Upper lobe of left lung (tissue), 6 donors: ENCODE data around the gene SRP14. TPM values are rescaled to one million over a fixed set of nuclear protein-coding genes. Genes with fewer than 3 reads are reported as not detected.

ENCODE experiments used
- ATAC-seq, 2 donors: fragments of 200-7000 bp; cut with Tn5 transposase; one replicate each; pipeline ENCODE4 v1.9.1; 2022; ENCODE audit warnings: mild to moderate bottlenecking in 2 of 2, moderate library complexity in 2 of 2; ENCODE audit not compliant: low FRiP score in 2 of 2
- DNase-seq, 2 donors: peaks; one replicate each; pipeline ENCODE4 v3.0.0-alpha.2; 2019 to 2020
- H3K27ac ChIP-seq, 4 donors: fragments of 200-600 bp; sonication (generic); one replicate each; pipeline ENCODE4 v1.5.1; 2016 to 2019
- H3K27me3 ChIP-seq, 4 donors: fragments of 200-600 bp; sonication (generic); one replicate each; pipeline ENCODE4 v1.5.1; 2017 to 2019
- H3K36me3 ChIP-seq, 4 donors: fragments of 200-600 bp; sonication (generic); one replicate each; pipeline ENCODE4 v1.5.1; 2016 to 2019
- H3K4me1 ChIP-seq, 4 donors: fragments of 200-600 bp; sonication (generic); one replicate each; pipeline ENCODE4 v1.5.1; 2018 to 2019
- H3K4me3 ChIP-seq, 4 donors: fragments of 200-600 bp; sonication (generic); one replicate each; pipeline ENCODE4 v1.5.1; 2017 to 2019; ENCODE audit warnings: mild to moderate bottlenecking in 2 of 4, moderate library complexity in 1 of 4
- H3K9me3 ChIP-seq, 4 donors: fragments of 200-600 bp; sonication (generic); one replicate each; pipeline ENCODE4 v1.5.1; 2018 to 2019
- EP300 ChIP-seq, 4 donors: sonication (generic); formaldehyde crosslinking; IDR thresholded peaks; one replicate each; pipeline ENCODE4 v1.5.1; 2017; ENCODE audit warnings: antibody characterized with exemption in 4 of 4, control low read depth in 2 of 4
- POLR2A ChIP-seq, 4 donors: fragments of 450-650 bp; IDR thresholded peaks; one replicate each; pipeline ENCODE4 v1.5.1; 2016 to 2017; ENCODE audit warnings: antibody characterized with exemption in 4 of 4, mild to moderate bottlenecking in 2 of 4
- POLR2AphosphoS5 ChIP-seq, 2 donors: sonication (generic); formaldehyde crosslinking; IDR thresholded peaks; one replicate each; pipeline ENCODE4 v1.5.1; 2017; ENCODE audit warnings: antibody characterized with exemption in 2 of 2
- WGBS, 2 donors: methylation state at CpG; one replicate each; pipeline ENCODE4 v1.1.5; 2017 to 2018; 5-methylcytosine and 5-hydroxymethylcytosine counted together
- total RNA-seq, 6 donors: library from RNA; depleted of rRNA in 4 of 6; stranded (reverse); fragments of >200 nt in 4 of 6; gene quantifications; one replicate each; pipeline versions ENCODE4 v1.1.0 to v1.2.1, GENCODE V29; 2016 to 2021
- TF ChIP-seq, protein P1 (sequence below), 6 experiments: fragments of 450-650 bp in 4 of 6; fragments of 200-600 bp in 2 of 6; sonication (generic) in 2 of 6; IDR thresholded peaks; one replicate each; pipeline ENCODE4 v1.5.1; 2016 to 2019; ENCODE audit warnings: antibody characterized with exemption in 6 of 6
- donor health status: DM: no; HTN: no; CAD: no; lungs with moderate emphysema.
- donor health status: DM: no; HTN: yes; CAD: no; lungs with severe emphysema.

The SRP14 gene
- total RNA-seq, 6 donors from 2014 or later, result 55.5 to 342 (median 191) TPM

DNA sequence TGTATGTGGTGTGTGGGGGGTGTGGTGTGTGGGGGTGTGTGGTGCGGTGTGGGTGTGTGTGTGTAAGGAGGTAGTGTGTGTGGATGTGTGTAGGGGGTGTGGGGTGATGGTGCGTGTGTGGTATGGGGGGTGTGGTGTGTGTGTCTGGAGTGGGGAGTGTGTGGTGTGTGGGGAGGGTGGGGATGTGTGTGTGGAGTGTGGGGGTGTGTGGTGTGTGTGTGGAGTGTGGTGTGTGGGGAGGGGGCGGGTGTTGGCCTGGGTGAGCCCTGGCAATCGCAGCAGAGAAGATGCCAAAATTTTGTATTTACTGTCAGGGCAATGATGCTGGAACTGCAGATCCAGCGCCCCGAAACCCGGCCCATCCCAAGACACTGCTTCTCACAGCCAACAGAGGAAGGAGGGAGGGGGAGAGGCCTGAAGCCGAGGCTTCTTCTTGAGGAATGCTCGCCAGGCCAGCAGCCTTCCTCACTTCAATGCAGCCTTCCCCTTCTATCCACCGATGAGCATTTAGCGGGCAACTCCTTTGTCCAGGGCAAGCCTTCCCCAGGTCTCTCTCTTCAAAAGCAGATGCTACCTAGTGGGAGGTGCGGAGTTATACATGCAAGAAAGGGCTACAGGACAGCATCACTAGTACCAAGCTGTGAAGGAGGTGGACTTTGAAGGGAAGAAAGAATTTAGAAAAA is 11.9 kb upstream of the SRP14 start:
- H3K4me3 ChIP-seq, result no peak overlapping the region
- H3K27me3 ChIP-seq, result no peaks in the 10 kb centered on the region
- H3K27ac ChIP-seq, result no peak overlapping the region
- 73 to 77% methylated on average over 12 of the region's 12 CpGs for WGBS, 2 donors
- ATAC-seq (no peak), DNase-seq (no peak)
- H3K4me1 ChIP-seq, result peaks cover 41 to 68% (median 57%) of the 10 kb centered on the region in 4 donors
- no peaks in the 10 kb centered on the region for H3K36me3 ChIP-seq
- TF ChIP-seq POLR2A (IDR thresholded peaks at IDR 0.05), result no peak
- TF ChIP-seq POLR2AphosphoS5 (IDR thresholded peaks at IDR 0.05), result no peak
- TF ChIP-seq, protein P1, sequence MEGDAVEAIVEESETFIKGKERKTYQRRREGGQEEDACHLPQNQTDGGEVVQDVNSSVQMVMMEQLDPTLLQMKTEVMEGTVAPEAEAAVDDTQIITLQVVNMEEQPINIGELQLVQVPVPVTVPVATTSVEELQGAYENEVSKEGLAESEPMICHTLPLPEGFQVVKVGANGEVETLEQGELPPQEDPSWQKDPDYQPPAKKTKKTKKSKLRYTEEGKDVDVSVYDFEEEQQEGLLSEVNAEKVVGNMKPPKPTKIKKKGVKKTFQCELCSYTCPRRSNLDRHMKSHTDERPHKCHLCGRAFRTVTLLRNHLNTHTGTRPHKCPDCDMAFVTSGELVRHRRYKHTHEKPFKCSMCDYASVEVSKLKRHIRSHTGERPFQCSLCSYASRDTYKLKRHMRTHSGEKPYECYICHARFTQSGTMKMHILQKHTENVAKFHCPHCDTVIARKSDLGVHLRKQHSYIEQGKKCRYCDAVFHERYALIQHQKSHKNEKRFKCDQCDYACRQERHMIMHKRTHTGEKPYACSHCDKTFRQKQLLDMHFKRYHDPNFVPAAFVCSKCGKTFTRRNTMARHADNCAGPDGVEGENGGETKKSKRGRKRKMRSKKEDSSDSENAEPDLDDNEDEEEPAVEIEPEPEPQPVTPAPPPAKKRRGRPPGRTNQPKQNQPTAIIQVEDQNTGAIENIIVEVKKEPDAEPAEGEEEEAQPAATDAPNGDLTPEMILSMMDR (IDR thresholded peaks at IDR 0.05), result no peak
- no peak for TF ChIP-seq EP300 (IDR thresholded peaks at IDR 0.05)
- H3K9me3 ChIP-seq, result no peaks in the 10 kb centered on the region

GRCh38 chr15:40048926-40049475 is 10.0 kb upstream of the SRP14 start:
- no peak for DNase-seq
- Histone ChIP-seq H3K4me1 (peaks cover 45 to 60% (median 55%) of the 10 kb centered on the region in 4 donors), H3K9me3 (no peaks in the 10 kb centered on the region), H3K27ac (peak overlapping the region; percentile 72 to 85 (median 79)), H3K36me3 (no peaks in the 10 kb centered on the region), H3K27me3 (no peaks in the 10 kb centered on the region), H3K4me3 (no peak overlapping the region)
- no peak for ATAC-seq
- no peak for TF ChIP-seq POLR2A (IDR thresholded peaks at IDR 0.05)
- TF ChIP-seq, protein P1 (IDR thresholded peaks at IDR 0.05), result no peak
- TF ChIP-seq EP300 (IDR thresholded peaks at IDR 0.05), result no peak
- no peak for TF ChIP-seq POLR2AphosphoS5 (IDR thresholded peaks at IDR 0.05)
- 97 to 100% methylated on average over 1 to 3 of the region's 3 CpGs for WGBS, 2 donors

DNA sequence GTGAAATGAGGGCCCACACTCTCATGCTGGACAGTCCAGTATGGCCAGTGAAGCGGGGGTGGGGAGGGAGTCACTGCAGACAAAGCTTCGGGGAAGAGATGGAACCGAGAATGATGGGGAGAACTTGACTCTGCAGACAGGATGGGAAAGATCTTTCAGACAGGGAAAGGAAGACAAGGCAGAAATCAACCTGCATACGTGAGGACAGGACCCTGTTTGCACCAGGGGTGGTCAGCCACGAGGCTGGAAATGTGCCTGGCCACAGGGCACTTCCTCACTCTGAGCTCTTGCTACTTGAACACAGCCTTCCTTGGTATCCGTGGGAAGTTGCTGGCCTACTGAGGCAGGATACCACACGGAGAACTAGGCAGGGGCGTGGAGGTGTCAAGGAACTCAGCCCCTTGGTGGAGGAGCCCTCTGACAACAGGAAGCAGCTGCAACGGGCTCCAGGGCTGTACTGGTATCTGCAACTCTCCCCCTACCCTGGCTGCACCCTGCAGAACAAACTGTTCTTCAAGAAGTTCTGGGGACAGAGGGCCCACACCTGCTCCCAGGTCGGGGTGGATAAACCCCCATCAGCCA is 9.3 kb upstream of the SRP14 start:
- TF ChIP-seq POLR2A (IDR thresholded peaks at IDR 0.05) (no peak), EP300 (IDR thresholded peaks at IDR 0.05) (peak in 1 of 4 donors; percentile 13)
- Histone ChIP-seq H3K36me3 (no peaks in the 10 kb centered on the region), H3K4me1 (peaks cover 38 to 53% (median 52%) of the 10 kb centered on the region in 4 donors), H3K27ac (peak overlapping the region; percentile 72 to 85 (median 79)), H3K27me3 (no peaks in the 10 kb centered on the region), H3K4me3 (no peak overlapping the region), H3K9me3 (no peaks in the 10 kb centered on the region)
- ATAC-seq (no peak), DNase-seq (peak in 1 of 2 donors; percentile 49)
- 52 to 62% methylated on average over 5 to 10 of the region's 10 CpGs for WGBS, 2 donors

DNA sequence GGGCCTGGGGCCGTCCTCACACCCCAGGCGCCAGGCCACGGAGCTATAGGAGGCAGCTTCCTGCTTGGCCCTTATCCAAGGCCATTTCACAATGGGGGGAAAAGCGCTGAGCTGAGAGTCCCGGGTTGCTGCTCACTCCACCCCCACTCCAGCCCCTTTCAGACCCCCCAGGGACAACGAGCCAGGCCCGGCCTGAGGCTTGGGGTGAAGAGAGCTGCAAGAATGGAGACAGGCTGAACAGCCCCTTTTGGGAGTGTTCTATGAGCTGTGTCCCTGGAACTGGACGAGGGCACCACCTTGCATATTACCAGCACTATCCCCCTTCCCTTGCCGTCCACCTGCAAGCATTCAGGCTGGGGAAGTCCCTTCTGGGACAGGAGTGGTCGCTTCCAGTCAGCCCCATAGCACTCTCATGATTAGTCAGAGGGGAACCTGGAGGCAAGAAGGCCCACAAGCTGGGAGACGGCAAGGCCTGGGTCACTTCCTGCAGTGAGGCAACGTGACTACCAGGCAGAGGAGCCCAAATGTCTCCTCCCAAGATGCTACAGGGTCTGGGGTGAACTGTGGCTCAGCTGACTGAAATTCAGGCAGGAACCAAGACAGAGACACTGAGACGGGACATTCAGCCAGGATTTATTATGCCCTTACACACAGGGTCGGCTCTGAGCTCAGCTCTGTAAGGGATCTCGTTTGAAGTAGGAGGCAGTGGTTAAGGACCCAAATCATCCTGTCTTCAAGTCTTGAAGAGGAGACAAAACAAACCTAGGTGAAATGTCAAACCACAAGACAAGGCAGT is 8.6 kb upstream of the SRP14 start:
- no peaks in the 10 kb centered on the region for H3K36me3 ChIP-seq
- peak overlapping the region; percentile 72 to 85 (median 79) for H3K27ac ChIP-seq
- H3K4me3 ChIP-seq, result no peak overlapping the region
- 18 to 22% methylated on average over 10 to 15 of the region's 15 CpGs for whole genome bisulfite sequencing, 2 donors
- no peaks in the 10 kb centered on the region for H3K9me3 ChIP-seq
- TF ChIP-seq POLR2A (IDR thresholded peaks at IDR 0.05), result peak in 1 of 4 donors; percentile 40
- TF ChIP-seq POLR2AphosphoS5 (IDR thresholded peaks at IDR 0.05), result peak; percentile 33 to 69
- TF ChIP-seq EP300 (IDR thresholded peaks at IDR 0.05), result no peak
- TF ChIP-seq, protein P1 (IDR thresholded peaks at IDR 0.05), result no peak
- ATAC-seq, result peak; percentile 64 to 68
- peaks cover 38 to 48% (median 45%) of the 10 kb centered on the region in 4 donors for H3K4me1 ChIP-seq
- DNase-seq, result peak; percentile 74 to 83
- H3K27me3 ChIP-seq, result no peaks in the 10 kb centered on the region
